ENCODE data around the gene PALLD. TPM values are rescaled to one million over a fixed set of nuclear protein-coding genes. Genes with fewer than 3 reads are reported as not detected.

PALLD gene
- total RNA-seq, 2 donors from 2014 or later: 72.1 to 195 TPM

GRCh38 chr4:168731706-168732414, 235.0 kb downstream of the PALLD start:
- Histone ChIP-seq H3K27me3 (no peaks in the 10 kb centered on the region), H3K4me3 (no peak overlapping the region), H3K9ac (ENCODE audit: low read depth in 2 of 2, low read length in 2 of 2) (no peak overlapping the region), H3K9me3 (no peaks in the 10 kb centered on the region), H3K4me1 (no peaks in the 10 kb centered on the region), H3K27ac (no peak overlapping the region), H3K36me3 (peaks cover 6% of the 10 kb centered on the region)
- TF ChIP-seq CTCF (IDR thresholded peaks at IDR 0.05): no peak
- intact Hi-C loops (cut with DNase I): no loop called here
- no peak for DNase-seq

- TF ChIP-seq CTCF (IDR thresholded peaks at IDR 0.05): no peak
Measured at GRCh38 chr4:168732714-168733113, 235.9 kb downstream of the PALLD start.

GRCh38 chr4:168734703-168735678, 238.1 kb downstream of the PALLD start:
- no peaks in the 10 kb centered on the region for H3K27me3 ChIP-seq
- H3K9ac ChIP-seq (ENCODE audit: low read depth in 2 of 2, low read length in 2 of 2): no peak overlapping the region
- no peaks in the 10 kb centered on the region for H3K9me3 ChIP-seq
- no peak for TF ChIP-seq CTCF (IDR thresholded peaks at IDR 0.05)
- H3K4me3 ChIP-seq: no peak overlapping the region
- no peak for DNase-seq
- intact Hi-C loops (cut with DNase I): no loop called here
- H3K27ac ChIP-seq: no peak overlapping the region
- H3K4me1 ChIP-seq: no peaks in the 10 kb centered on the region
- H3K36me3 ChIP-seq: peaks cover 6% of the 10 kb centered on the region

More at GRCh38 chr4:168732714-168733113, 235.9 kb downstream of the PALLD start:
- Histone ChIP-seq H3K9ac (ENCODE audit: low read depth in 2 of 2, low read length in 2 of 2) (no peak overlapping the region), H3K4me1 (no peaks in the 10 kb centered on the region), H3K9me3 (no peaks in the 10 kb centered on the region), H3K27ac (no peak overlapping the region), H3K4me3 (no peak overlapping the region), H3K36me3 (peaks cover 6% of the 10 kb centered on the region), H3K27me3 (no peaks in the 10 kb centered on the region)
- DNase-seq: no peak
- intact Hi-C loops (cut with DNase I): no loop called here

GRCh38 chr4:168735735-168736134, 238.9 kb downstream of the PALLD start:
- H3K4me3 ChIP-seq: no peak overlapping the region
- intact Hi-C loops (cut with DNase I): no loop called here
- no peaks in the 10 kb centered on the region for H3K4me1 ChIP-seq
- no peak for DNase-seq
- peaks cover 6% of the 10 kb centered on the region for H3K36me3 ChIP-seq
- H3K27ac ChIP-seq: no peak overlapping the region
- H3K9ac ChIP-seq (ENCODE audit: low read depth in 2 of 2, low read length in 2 of 2): no peak overlapping the region
- H3K27me3 ChIP-seq: no peaks in the 10 kb centered on the region
- TF ChIP-seq CTCF (IDR thresholded peaks at IDR 0.05): no peak
- no peaks in the 10 kb centered on the region for H3K9me3 ChIP-seq

DNA sequence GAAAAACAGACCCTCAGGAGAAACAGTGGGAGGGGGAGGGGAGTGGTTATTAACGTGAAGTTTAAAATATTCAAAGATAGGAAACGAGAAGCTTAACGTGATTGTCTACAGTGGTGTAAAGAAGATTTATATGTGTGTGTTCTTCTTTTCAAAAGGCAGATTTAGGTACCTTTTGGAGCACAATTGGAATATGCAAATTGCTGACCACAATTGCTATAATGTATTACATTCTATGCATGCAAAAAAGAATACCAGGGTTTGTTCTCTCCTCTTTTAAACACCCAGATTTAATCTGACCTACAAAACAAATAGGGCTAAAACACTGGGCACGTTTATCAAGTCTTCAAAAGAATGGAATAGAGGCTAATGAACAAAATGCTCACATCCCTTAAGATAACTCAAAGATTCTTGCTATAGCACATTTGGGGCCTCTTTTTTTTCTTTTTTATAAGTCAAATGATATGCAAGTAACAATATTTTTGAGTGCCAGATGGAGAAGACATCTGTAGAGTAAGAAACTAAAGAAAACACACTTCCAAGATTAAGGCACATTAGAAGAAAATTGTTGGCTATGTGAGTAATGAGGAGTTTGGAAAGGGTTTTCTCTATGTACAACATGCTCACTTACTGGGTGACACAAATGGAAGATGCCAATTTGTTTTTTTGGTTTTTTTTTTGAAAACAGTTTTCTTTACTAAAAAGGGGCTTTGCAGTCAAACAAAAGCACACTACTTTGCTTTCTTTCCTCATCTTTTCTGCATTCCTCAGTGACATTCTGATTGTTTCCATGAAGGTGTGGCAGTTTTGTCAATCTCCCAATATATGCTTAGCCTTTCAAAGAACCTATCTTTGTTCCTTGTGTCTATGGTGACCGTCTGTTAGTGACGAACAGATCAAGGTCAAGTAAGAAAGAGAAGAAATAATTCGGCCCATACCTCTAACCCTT, 240.3 kb downstream of the PALLD start:
- Histone ChIP-seq H3K4me3 (no peak overlapping the region), H3K36me3 (peaks cover 6% of the 10 kb centered on the region), H3K4me1 (no peaks in the 10 kb centered on the region), H3K27ac (no peak overlapping the region), H3K27me3 (no peaks in the 10 kb centered on the region), H3K9ac (ENCODE audit: low read depth in 2 of 2, low read length in 2 of 2) (no peak overlapping the region), H3K9me3 (no peaks in the 10 kb centered on the region)
- no peak for TF ChIP-seq CTCF (IDR thresholded peaks at IDR 0.05)
- intact Hi-C loops (cut with DNase I): no loop called here
- no peak for DNase-seq

Measured in colonic mucosa (tissue), 4 donors.